ENCODE results near the gene HJURP. TPM values are rescaled to one million over a fixed set of nuclear protein-coding genes. Genes with fewer than 3 reads are reported as not detected.

HJURP gene
- total RNA-seq, 1 donor from 2014 or later, result 2.0 TPM

GRCh38 chr2:233814056-233814835 is 40.1 kb downstream of the HJURP start:
- DNase-seq (ENCODE audit: low read depth in 2 of 2), result no peak

- no peak for DNase-seq (ENCODE audit: low read depth in 2 of 2)
Measured at GRCh38 chr2:233813236-233814055, 40.9 kb downstream of the HJURP start.

GRCh38 chr2:233811732-233812131 is 42.6 kb downstream of the HJURP start:
- no peak for DNase-seq (ENCODE audit: low read depth in 2 of 2)

- DNase-seq (ENCODE audit: low read depth in 2 of 2), result no peak
Measured at GRCh38 chr2:233811087-233811486, 43.2 kb downstream of the HJURP start.

- DNase-seq (ENCODE audit: low read depth in 2 of 2), result no peak
Measured at GRCh38 chr2:233810385-233810784, 44.0 kb downstream of the HJURP start.

GRCh38 chr2:233807966-233808935 is 46.1 kb downstream of the HJURP start:
- no peak for DNase-seq (ENCODE audit: low read depth in 2 of 2)

- DNase-seq (ENCODE audit: low read depth in 2 of 2), result no peak
Measured at GRCh38 chr2:233807215-233807865, 47.0 kb downstream of the HJURP start.

- no peak for DNase-seq (ENCODE audit: low read depth in 2 of 2)
Measured at GRCh38 chr2:233803994-233804393, 50.3 kb downstream of the HJURP start.

GRCh38 chr2:233803292-233803911 is 50.9 kb downstream of the HJURP start:
- DNase-seq (ENCODE audit: low read depth in 2 of 2), result no peak

- no peak for DNase-seq (ENCODE audit: low read depth in 2 of 2)
Measured at GRCh38 chr2:233802132-233802815, 52.1 kb downstream of the HJURP start.

GRCh38 chr2:233801357-233802131 is 52.8 kb downstream of the HJURP start:
- no peak for DNase-seq (ENCODE audit: low read depth in 2 of 2)

- DNase-seq (ENCODE audit: low read depth in 2 of 2), result no peak
Measured at GRCh38 chr2:233800208-233800607, 54.1 kb downstream of the HJURP start.

- DNase-seq (ENCODE audit: low read depth in 2 of 2), result no peak
Measured at GRCh38 chr2:233799716-233800115, 54.6 kb downstream of the HJURP start.

GRCh38 chr2:233799087-233799665 is 55.2 kb downstream of the HJURP start:
- no peak for DNase-seq (ENCODE audit: low read depth in 2 of 2)

- no peak for DNase-seq (ENCODE audit: low read depth in 2 of 2)
Measured at GRCh38 chr2:233798335-233799086, 55.8 kb downstream of the HJURP start.

- no peak for DNase-seq (ENCODE audit: low read depth in 2 of 2)
Measured at GRCh38 chr2:233796254-233796653, 58.1 kb downstream of the HJURP start.

- no peak for DNase-seq (ENCODE audit: low read depth in 2 of 2)
Measured at GRCh38 chr2:233795735-233796171, 58.6 kb downstream of the HJURP start.

- no peak for DNase-seq (ENCODE audit: low read depth in 2 of 2)
Measured at GRCh38 chr2:233794128-233794658, 60.1 kb downstream of the HJURP start.

Measured in lung microvascular endothelial cell (primary cell).